Suprapubic skin (tissue), 4 donors: Measurements from ENCODE around the gene SLC8A1. TPM values are rescaled to one million over a fixed set of nuclear protein-coding genes. Genes with fewer than 3 reads are reported as not detected.

Experiments used
- DNase-seq, 2 donors: peaks; one replicate each; pipeline ENCODE4 v3.0.0-alpha.2; 2019; ENCODE audit warnings: low spot score in 2 of 2
- H3K27ac ChIP-seq: fragments of 200-600 bp; sonication (generic); one replicate; pipeline ENCODE4 v1.5.1; 2019
- H3K27me3 ChIP-seq: fragments of 200-600 bp; sonication (generic); one replicate; pipeline ENCODE4 v1.5.1; 2019
- H3K36me3 ChIP-seq: fragments of 200-600 bp; sonication (generic); one replicate; pipeline ENCODE4 v1.5.1; 2019
- H3K4me1 ChIP-seq: fragments of 200-600 bp; sonication (generic); one replicate; pipeline ENCODE4 v1.5.1; 2019
- H3K4me3 ChIP-seq: fragments of 200-600 bp; sonication (generic); one replicate; pipeline ENCODE4 v1.5.1; 2019; ENCODE audit warnings: mild to moderate bottlenecking
- H3K9me3 ChIP-seq: fragments of 200-600 bp; sonication (generic); one replicate; pipeline ENCODE4 v1.5.1; 2019
- CTCF ChIP-seq, 2 donors: fragments of 200-600 bp in 1 of 2; fragments of 450-650 bp in 1 of 2; sonication (generic) in 1 of 2; IDR thresholded peaks; one replicate each; pipeline ENCODE4 v1.5.1; 2016 to 2019; ENCODE audit warnings: antibody characterized with exemption in 2 of 2, mild to moderate bottlenecking in 1 of 2, moderate library complexity in 1 of 2
- EP300 ChIP-seq: sonication (generic); formaldehyde crosslinking; IDR thresholded peaks from one replicate; pipeline ENCODE4 v1.6.1; 2017; ENCODE audit warnings: antibody characterized with exemption
- POLR2A ChIP-seq, 2 donors: fragments of 450-650 bp; IDR thresholded peaks; one replicate each; pipeline ENCODE4 v1.6.1; 2017; ENCODE audit warnings: antibody characterized with exemption in 2 of 2, mild to moderate bottlenecking in 2 of 2, moderate library complexity in 2 of 2
- POLR2AphosphoS5 ChIP-seq, 3 donors: sonication (generic); formaldehyde crosslinking; IDR thresholded peaks; one replicate each; pipeline ENCODE4 v1.6.1; 2017; ENCODE audit warnings: antibody characterized with exemption in 3 of 3
- WGBS: methylation state at CpG from one replicate; pipeline ENCODE4 v1.1.5; 2018; 5-methylcytosine and 5-hydroxymethylcytosine counted together
- total RNA-seq, 4 donors: library from RNA; depleted of rRNA; stranded (reverse); fragments of >200 nt; gene quantifications; one replicate each; pipeline ENCODE4 v1.1.0, GENCODE V29; 2016

Gene SLC8A1
- total RNA-seq, 4 donors from 2014 or later: 2.4 to 14.4 (median 9.9) TPM

- no peak overlapping the region for H3K27ac ChIP-seq
- H3K4me1 ChIP-seq: peaks cover 25% of the 10 kb centered on the region
- TF ChIP-seq POLR2AphosphoS5 (IDR thresholded peaks at IDR 0.05) (no peak), POLR2A (IDR thresholded peaks at IDR 0.05) (no peak), CTCF (IDR thresholded peaks at IDR 0.05) (no peak), EP300 (no peak)
- no peaks in the 10 kb centered on the region for H3K36me3 ChIP-seq
- H3K9me3 ChIP-seq: no peaks in the 10 kb centered on the region
- H3K27me3 ChIP-seq: no peaks in the 10 kb centered on the region
- H3K4me3 ChIP-seq: no peak overlapping the region
- DNase-seq: no peak
Observed at GRCh38 chr2:40285391-40285790, 166.5 kb downstream of the SLC8A1 start.

- no peak overlapping the region for H3K27ac ChIP-seq
- WGBS: 91% methylated on average over 1 of the region's 1 CpG
Observed at GRCh38 chr2:40284797-40285196, 167.1 kb downstream of the SLC8A1 start.

GRCh38 chr2:40283111-40283909 lies 168.6 kb downstream of the SLC8A1 start:
- Histone ChIP-seq H3K9me3 (no peaks in the 10 kb centered on the region), H3K27me3 (no peaks in the 10 kb centered on the region), H3K36me3 (no peaks in the 10 kb centered on the region), H3K4me3 (no peak overlapping the region), H3K27ac (no peak overlapping the region), H3K4me1 (peaks cover 35% of the 10 kb centered on the region)
- no peak for TF ChIP-seq POLR2AphosphoS5 (IDR thresholded peaks at IDR 0.05)
- TF ChIP-seq POLR2A (IDR thresholded peaks at IDR 0.05): no peak
- no peak for TF ChIP-seq EP300
- TF ChIP-seq CTCF (IDR thresholded peaks at IDR 0.05): no peak
- WGBS: 72% methylated on average over 7 of the region's 7 CpGs
- no peak for DNase-seq

More at GRCh38 chr2:40284797-40285196, 167.1 kb downstream of the SLC8A1 start:
- TF ChIP-seq CTCF (IDR thresholded peaks at IDR 0.05) (no peak), POLR2AphosphoS5 (IDR thresholded peaks at IDR 0.05) (no peak), EP300 (no peak), POLR2A (IDR thresholded peaks at IDR 0.05) (no peak)
- no peak for DNase-seq
- H3K9me3 ChIP-seq: no peaks in the 10 kb centered on the region
- no peaks in the 10 kb centered on the region for H3K27me3 ChIP-seq
- H3K36me3 ChIP-seq: no peaks in the 10 kb centered on the region
- no peak overlapping the region for H3K4me3 ChIP-seq
- peaks cover 26% of the 10 kb centered on the region for H3K4me1 ChIP-seq

- no peak overlapping the region for H3K27ac ChIP-seq
- H3K36me3 ChIP-seq: no peaks in the 10 kb centered on the region
- no peak overlapping the region for H3K4me3 ChIP-seq
- no peak for TF ChIP-seq EP300
- TF ChIP-seq POLR2A (IDR thresholded peaks at IDR 0.05): no peak
- TF ChIP-seq CTCF (IDR thresholded peaks at IDR 0.05): no peak
- no peak for TF ChIP-seq POLR2AphosphoS5 (IDR thresholded peaks at IDR 0.05)
- no peaks in the 10 kb centered on the region for H3K9me3 ChIP-seq
- H3K4me1 ChIP-seq: peaks cover 35% of the 10 kb centered on the region
- H3K27me3 ChIP-seq: no peaks in the 10 kb centered on the region
- no peak for DNase-seq
- 89% methylated on average over 7 of the region's 7 CpGs for WGBS
Observed at GRCh38 chr2:40282428-40282827, 169.5 kb downstream of the SLC8A1 start.

GRCh38 chr2:40281021-40281940 lies 170.6 kb downstream of the SLC8A1 start:
- H3K9me3 ChIP-seq: no peaks in the 10 kb centered on the region
- DNase-seq: no peak
- H3K4me1 ChIP-seq: peaks cover 35% of the 10 kb centered on the region
- no peaks in the 10 kb centered on the region for H3K27me3 ChIP-seq
- no peak overlapping the region for H3K4me3 ChIP-seq
- H3K27ac ChIP-seq: no peak overlapping the region
- no peak for TF ChIP-seq POLR2A (IDR thresholded peaks at IDR 0.05)
- no peak for TF ChIP-seq EP300
- TF ChIP-seq POLR2AphosphoS5 (IDR thresholded peaks at IDR 0.05): no peak
- TF ChIP-seq CTCF (IDR thresholded peaks at IDR 0.05): no peak
- no peaks in the 10 kb centered on the region for H3K36me3 ChIP-seq
- WGBS: 31% methylated on average over 3 of the region's 3 CpGs
